HCT116 (cell line): Measurements from ENCODE around the gene HORMAD2. TPM values are rescaled to one million over a fixed set of nuclear protein-coding genes. Genes with fewer than 3 reads are reported as not detected.

Experiments used
- ATAC-seq: fragments of 200-7000 bp; cut with Tn5 transposase; 2 replicates; pipeline ENCODE4 v1.9.1; 2020; ENCODE audit warnings: mild to moderate bottlenecking, moderate library complexity
- BruUV-seq: library from RNA; stranded (reverse); fragments of 400-500 nt; replicated peaks from 2 replicates; lab custom pipeline; 2021; lab: Mats Ljungman, UMichigan
- CTCF ChIA-PET: fragments of 300-600 bp; sonication (Branson Sonifier 250); formaldehyde crosslinking; loops from one replicate; lab custom pipeline; 2021; ENCODE audit warnings: antibody characterized with exemption; lab: Charles Lee
- POLR2A ChIA-PET: fragments of 300-600, 350-600 bp; sonication (Branson Sonifier 250); formaldehyde crosslinking; loops from one replicate; lab custom pipeline; 2021; ENCODE audit warnings: antibody characterized with exemption; lab: Charles Lee
- RAD21 ChIA-PET, 2 experiments: fragments of 300-600 bp; sonication (Branson Sonifier 250); formaldehyde crosslinking; loops; one replicate each; lab custom pipeline; 2023; ENCODE audit warnings: low total read pairs in 2 of 2; ENCODE audit not compliant: uncharacterized antibody in 2 of 2, unreplicated experiment in 2 of 2, low non-redundant PET in 1 of 2; lab: Charles Lee
- DNase-seq: peaks from one replicate; pipeline ENCODE4 v3.0.0-alpha.2; 2010; ENCODE audit warnings: low read depth, low spot score
- H2AFZ ChIP-seq: fragments of 200-600 bp; shearing (Covaris generic), sonication (generic); 2 replicates; pipeline ENCODE4 v1.6.1; 2017; ENCODE audit warnings: low read depth, mixed run types, mixed read lengths, antibody characterized with exemption, low read length; ENCODE audit not compliant: poor library complexity, severe bottlenecking
- H3K27ac ChIP-seq: 2 replicates; pipeline ENCODE4 v1.5.1; 2012; ENCODE audit warnings: low read depth, low read length
- H3K27me3 ChIP-seq: fragments of 200-600 bp; sonication (generic); 2 replicates; pipeline ENCODE4 v1.6.1; 2016; ENCODE audit warnings: mixed run types, low read length, mixed read lengths; ENCODE audit not compliant: insufficient read depth
- H3K36me3 ChIP-seq, 2 experiments: fragments of 200-500 bp in 1 of 2; fragments of 200-600 bp in 1 of 2; sonication (Bioruptor generic) in 1 of 2; sonication (generic) in 1 of 2; 2 replicates each; pipeline versions ENCODE4 v1.5.1 to v1.6.1; 2014 to 2016; ENCODE audit warnings: low read length in 2 of 2, inconsistent platforms in 1 of 2, mixed read lengths in 1 of 2, mixed run types in 1 of 2; ENCODE audit not compliant: insufficient read depth in 2 of 2, control insufficient read depth in 1 of 2
- H3K4me1 ChIP-seq, 2 experiments: fragments of 200-600 bp in 1 of 2; sonication (generic) in 1 of 2; 2 replicates each; pipeline versions ENCODE4 v1.5.1 to v1.6.1; 2012 to 2017; ENCODE audit warnings: low read length in 2 of 2, inconsistent platforms in 1 of 2, mild to moderate bottlenecking in 1 of 2, mixed read lengths in 1 of 2, mixed run types in 1 of 2, moderate library complexity in 1 of 2; ENCODE audit not compliant: insufficient read depth in 2 of 2, control insufficient read depth in 1 of 2
- H3K4me2 ChIP-seq: fragments of 200-600 bp; sonication (generic); 2 replicates; pipeline ENCODE4 v1.6.1; 2017; ENCODE audit warnings: mixed run types, low read length, mixed read lengths
- H3K4me3 ChIP-seq, 2 experiments: fragments of 200-600 bp in 1 of 2; sonication (generic) in 1 of 2; replicated peaks in 1 of 2; 2 replicates each; pipeline ENCODE4 v1.5.1; 2011 to 2016; ENCODE audit warnings: low read length in 2 of 2, control low read depth in 1 of 2, low read depth in 1 of 2, mild to moderate bottlenecking in 1 of 2, mixed read lengths in 1 of 2, mixed run types in 1 of 2
- H3K79me2 ChIP-seq: fragments of 200-600 bp; sonication (generic); 2 replicates; pipeline ENCODE4 v1.6.1; 2017; ENCODE audit warnings: mild to moderate bottlenecking, mixed run types, low read length, moderate library complexity, mixed read lengths; ENCODE audit not compliant: insufficient read depth
- H3K9ac ChIP-seq: fragments of 200-600 bp; sonication (generic); 2 replicates; pipeline ENCODE4 v1.6.1; 2016; ENCODE audit warnings: low read length, mixed read lengths
- H3K9me2 ChIP-seq: fragments of 200-600 bp; sonication (generic), shearing (Covaris generic); 2 replicates; pipeline ENCODE4 v1.6.1; 2017; ENCODE audit warnings: mixed run types, mild to moderate bottlenecking, moderate library complexity; ENCODE audit not compliant: insufficient read depth
- H3K9me3 ChIP-seq, 2 experiments: fragments of 200-500 bp in 1 of 2; fragments of 200-600 bp in 1 of 2; sonication (Bioruptor generic) in 1 of 2; sonication (generic) in 1 of 2; 2 replicates each; pipeline ENCODE4 v1.6.1; 2014 to 2017; ENCODE audit warnings: low read length in 2 of 2, mixed read lengths in 2 of 2, inconsistent platforms in 1 of 2, low read depth in 1 of 2, mild to moderate bottlenecking in 1 of 2, mixed run types in 1 of 2, moderate library complexity in 1 of 2; ENCODE audit not compliant: control insufficient read depth in 1 of 2, insufficient read depth in 1 of 2
- H4K20me1 ChIP-seq: fragments of 200-600 bp; sonication (generic), shearing (Covaris generic); 2 replicates; pipeline ENCODE4 v1.6.1; 2017; ENCODE audit warnings: mixed run types, mild to moderate bottlenecking, moderate library complexity; ENCODE audit not compliant: insufficient read depth
- ATF3 ChIP-seq: IDR thresholded peaks from 2 replicates; pipeline ENCODE4 v1.6.1; 2012
- CBX3 ChIP-seq: IDR thresholded peaks from 2 replicates; pipeline ENCODE4 v1.6.1; 2012; ENCODE audit warnings: low read depth
- CTCF ChIP-seq, 3 experiments: fragments of 200-600 bp in 1 of 3; sonication (generic) in 1 of 3; IDR thresholded peaks in 2 of 3; conservative IDR thresholded peaks in 1 of 3; 2 replicates each; pipeline ENCODE4 v1.5.1; 2012 to 2017; ENCODE audit warnings: low read depth in 2 of 3, low read length in 2 of 3, antibody characterized with exemption in 1 of 3, borderline replicate concordance in 1 of 3, control low read depth in 1 of 3, mild to moderate bottlenecking in 1 of 3, mixed read lengths in 1 of 3, mixed run types in 1 of 3, moderate library complexity in 1 of 3; ENCODE audit not compliant: insufficient read depth in 1 of 3
- EGR1 ChIP-seq: IDR thresholded peaks from 2 replicates; pipeline ENCODE4 v1.6.1; 2012; ENCODE audit warnings: low read depth
- ELF1 ChIP-seq: IDR thresholded peaks from 2 replicates; pipeline ENCODE4 v1.6.1; 2012; ENCODE audit warnings: low read depth, borderline replicate concordance
- EZH2phosphoT487 ChIP-seq: fragments of 200-600 bp; IDR thresholded peaks from 2 replicates; pipeline ENCODE4 v1.6.1; 2018; ENCODE audit warnings: antibody characterized with exemption, borderline replicate concordance
- FOSL1 ChIP-seq: IDR thresholded peaks from 2 replicates; pipeline ENCODE4 v1.6.1; 2012; ENCODE audit warnings: low read depth
- JUND ChIP-seq: IDR thresholded peaks from 2 replicates; pipeline ENCODE4 v1.6.1; 2012
- MAX ChIP-seq: IDR thresholded peaks from 2 replicates; pipeline ENCODE4 v1.6.1; 2012
- POLR2AphosphoS5 ChIP-seq: IDR thresholded peaks from 2 replicates; pipeline ENCODE4 v1.6.1; 2011; ENCODE audit warnings: mild to moderate bottlenecking, low read depth, low read length, moderate library complexity
- SIN3A ChIP-seq: IDR thresholded peaks from 2 replicates; pipeline ENCODE4 v1.6.1; 2012; ENCODE audit warnings: low read depth
- SP1 ChIP-seq: IDR thresholded peaks from 2 replicates; pipeline ENCODE4 v1.6.1; 2012; ENCODE audit warnings: low read depth
- SRF ChIP-seq: IDR thresholded peaks from 2 replicates; pipeline ENCODE4 v1.6.1; 2012; ENCODE audit warnings: low read depth
- TCF7L2 ChIP-seq: IDR thresholded peaks from 2 replicates; pipeline ENCODE4 v1.7.0; 2011; ENCODE audit warnings: borderline replicate concordance, inconsistent platforms; ENCODE audit not compliant: insufficient read depth, insufficient read length; ENCODE audit errors: extremely low read depth
- ZBTB33 ChIP-seq: IDR thresholded peaks from 2 replicates; pipeline ENCODE4 v1.6.1; 2011; ENCODE audit warnings: mild to moderate bottlenecking, low read length, moderate library complexity; ENCODE audit not compliant: insufficient replicate concordance; ENCODE audit errors: extremely low read depth
- ZFX ChIP-seq: fragments of 450-650 bp; IDR thresholded peaks from 2 replicates; pipeline ENCODE4 v1.6.1; 2017
- ZNF274 ChIP-seq: fragments of 200-500 bp; sonication (Bioruptor generic); IDR thresholded peaks from 2 replicates; pipeline ENCODE4 v1.6.1; 2014; ENCODE audit warnings: mild to moderate bottlenecking, low read depth, low read length, inconsistent platforms
- intact Hi-C: fragments of 100-400 bp; cut with micrococcal nuclease; formaldehyde crosslinking; loops from 2 replicates; pipeline ENCODE4 v1.10.0; 2022
- total RNA-seq: library from RNA; stranded (reverse); gene quantifications from one replicate; pipeline ENCODE4 v1.2.1, GENCODE V29; 2021; ENCODE audit not compliant: unreplicated experiment

HORMAD2 gene
- total RNA-seq, 1 experiment from 2014 or later, result not detected

GRCh38 chr22:30041475-30041874, 38.8 kb upstream of the HORMAD2 start:
- CTCF ChIA-PET, result no interaction called here
- POLR2A ChIA-PET, result no interaction called here
- RAD21 ChIA-PET, result no interaction called here
- TF ChIP-seq EGR1, result no peak
- no peak for TF ChIP-seq CTCF (IDR thresholded peaks at IDR 0.05 in 2 of 3, conservative IDR thresholded peaks at IDR 0.05 in 1 of 3; ENCODE audit: borderline replicate concordance in 1 of 3, insufficient read depth in 1 of 3, low read depth in 2 of 3, low read length in 2 of 3)
- TF ChIP-seq FOSL1, result no peak
- TF ChIP-seq ELF1, result no peak
- TF ChIP-seq MAX, result no peak
- TF ChIP-seq JUND, result no peak
- TF ChIP-seq EZH2phosphoT487, result no peak
- no peak for TF ChIP-seq ZBTB33
- TF ChIP-seq CBX3, result no peak
- TF ChIP-seq TCF7L2, result no peak
- no peak for TF ChIP-seq ZNF274
- no peak for TF ChIP-seq ZFX
- no peak for TF ChIP-seq ATF3
- TF ChIP-seq POLR2AphosphoS5, result no peak
- TF ChIP-seq SIN3A, result no peak
- no peak for TF ChIP-seq SRF
- no peak for TF ChIP-seq SP1
- no peaks in the 10 kb centered on the region for H4K20me1 ChIP-seq
- H3K4me2 ChIP-seq, result no peak overlapping the region
- no TSS peak for BruUV-seq
- ATAC-seq (no peak), DNase-seq (no peak)
- no peak overlapping the region for H2AFZ ChIP-seq
- H3K9me3 ChIP-seq, result no peaks in the 10 kb centered on the region
- no peaks in the 10 kb centered on the region for H3K36me3 ChIP-seq
- no peaks in the 10 kb centered on the region for H3K9me2 ChIP-seq
- H3K27me3 ChIP-seq, result no peaks in the 10 kb centered on the region
- H3K27ac ChIP-seq, result no peak overlapping the region
- intact Hi-C loops, result no loop called here
- H3K4me3 ChIP-seq, result no peak overlapping the region
- peaks cover 32 to 36% of the 10 kb centered on the region in 2 experiments for H3K4me1 ChIP-seq
- H3K79me2 ChIP-seq, result no peaks in the 10 kb centered on the region
- H3K9ac ChIP-seq, result no peak overlapping the region
